ENCODE results near the gene BCL6.

Gene BCL6

DNA sequence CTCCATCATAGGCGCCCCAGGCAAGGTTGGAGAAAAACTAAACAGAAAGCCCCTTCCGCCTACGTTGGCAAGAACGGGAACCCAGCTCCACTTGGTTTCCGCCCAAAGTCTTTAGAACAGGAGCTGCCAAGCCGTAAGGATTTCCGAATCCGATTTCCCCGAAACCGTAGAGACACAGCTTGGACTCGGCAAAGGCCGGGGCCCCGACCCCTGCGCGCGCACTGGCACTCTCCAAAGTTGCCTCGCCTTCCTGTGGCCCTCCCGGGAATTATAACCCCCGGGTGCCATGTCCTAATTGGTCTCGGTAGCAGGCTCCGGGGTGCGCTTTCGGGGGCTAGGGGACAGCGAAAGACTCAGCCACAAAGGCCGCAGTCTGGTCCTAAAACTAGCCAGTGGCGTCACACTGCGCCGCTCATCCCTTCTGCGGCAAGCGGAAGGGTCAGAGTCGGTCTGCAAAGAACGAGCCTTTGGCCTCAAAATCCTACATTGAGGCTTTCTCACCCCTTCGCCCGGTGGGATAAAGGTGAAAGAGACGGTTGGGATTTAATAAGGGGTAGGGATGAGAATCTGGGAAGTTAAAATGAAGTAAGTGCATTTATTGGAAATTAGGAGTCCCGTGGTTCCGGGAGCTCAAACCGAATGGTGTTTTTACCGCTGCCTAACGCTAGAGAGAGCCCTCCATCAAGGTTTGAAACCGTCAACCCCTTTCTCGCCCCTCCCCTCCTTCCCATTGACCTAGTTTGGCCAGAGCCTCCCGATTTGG is 6.8 kb downstream of the BCL6 start:
- DNase-seq = peak; percentile 93

DNA sequence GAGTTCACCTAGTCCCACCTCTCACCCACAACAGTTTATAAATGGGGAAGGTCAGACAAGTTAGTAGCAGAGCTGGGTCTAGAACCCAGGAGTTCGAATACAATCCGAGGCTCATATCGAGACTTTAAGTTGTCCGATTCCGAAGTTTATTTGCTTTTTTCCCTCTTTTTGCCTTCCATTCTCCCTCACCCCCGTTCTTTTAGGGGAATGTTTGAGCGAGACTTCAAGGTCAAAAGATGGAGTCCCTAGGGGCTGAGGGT is 7.3 kb downstream of the BCL6 start:
- no peak for DNase-seq

DNA sequence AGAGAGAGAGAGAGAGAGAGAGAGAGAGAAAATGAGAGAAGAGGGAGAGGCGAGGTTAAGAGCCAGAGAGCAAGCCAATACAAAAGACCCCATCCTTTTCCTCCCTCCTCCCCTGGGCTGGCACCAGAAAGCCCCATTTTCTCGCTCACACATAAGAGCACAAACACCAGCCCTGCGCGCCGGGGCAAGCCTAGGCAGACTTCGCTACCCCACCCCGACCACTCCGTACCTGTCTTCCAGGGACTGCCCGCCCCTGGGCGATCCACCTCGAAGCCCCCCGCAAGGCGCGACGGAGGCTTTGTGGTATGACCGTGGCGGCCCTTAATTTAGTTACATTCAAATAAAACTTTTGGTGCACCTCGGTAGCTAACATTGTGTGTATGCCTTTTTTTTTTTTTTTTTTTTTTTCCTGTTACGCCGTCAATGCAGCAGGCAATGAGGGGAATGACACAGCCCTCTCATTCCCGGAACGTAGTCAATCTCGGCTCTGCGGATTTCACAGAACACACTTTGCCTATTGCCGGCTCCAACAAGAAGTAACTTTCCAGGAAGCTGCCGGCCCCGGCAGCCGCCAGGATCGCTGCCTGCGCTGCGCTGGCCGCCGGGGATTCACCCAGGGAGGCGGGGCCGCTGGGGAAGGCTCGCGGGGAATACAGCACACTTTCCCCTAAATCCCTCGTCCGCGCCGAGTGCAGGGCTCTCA is 7.7 kb downstream of the BCL6 start:
- DNase-seq = peak; percentile 63

DNA sequence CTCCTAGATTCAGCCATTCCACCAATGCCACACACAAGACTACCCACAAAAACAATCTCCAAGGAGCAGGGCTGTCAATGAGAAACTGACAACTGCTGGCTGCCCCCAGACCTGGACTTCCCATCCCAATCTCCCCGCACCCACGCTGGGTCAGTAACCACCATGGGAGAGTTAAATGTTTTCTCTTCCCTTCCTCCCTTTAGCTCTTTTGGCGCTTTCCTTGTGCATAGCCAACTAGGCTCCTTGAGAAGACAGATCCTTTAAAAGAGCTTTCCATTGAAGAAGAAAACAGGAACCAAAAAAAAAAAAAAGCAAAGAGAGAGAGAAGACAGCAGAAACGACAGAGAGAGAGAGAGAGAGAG is 8.3 kb downstream of the BCL6 start:
- DNase-seq = no peak

DNA sequence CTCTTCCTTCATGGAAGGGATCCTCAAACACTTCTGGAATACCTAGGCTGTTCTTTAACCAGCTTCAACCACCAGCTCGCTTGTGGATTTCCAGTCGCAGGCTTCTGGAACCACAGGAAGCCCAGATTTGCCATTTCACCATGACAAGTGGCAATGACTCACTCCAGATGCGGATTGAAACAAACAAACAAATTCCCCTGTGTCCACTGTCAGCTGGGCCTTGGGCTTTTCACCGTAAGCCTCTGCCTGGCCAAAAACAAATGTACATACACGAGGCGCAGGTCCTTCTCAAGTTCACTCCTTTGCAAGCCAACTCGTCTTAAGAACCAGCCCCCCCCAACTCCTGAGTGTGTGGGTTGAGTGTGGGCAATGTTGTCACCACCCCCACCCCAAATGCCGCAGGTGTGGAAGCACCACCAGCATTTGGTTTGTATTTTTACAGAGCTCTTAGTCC is 8.8 kb downstream of the BCL6 start:
- peak; percentile 59 for DNase-seq

DNA sequence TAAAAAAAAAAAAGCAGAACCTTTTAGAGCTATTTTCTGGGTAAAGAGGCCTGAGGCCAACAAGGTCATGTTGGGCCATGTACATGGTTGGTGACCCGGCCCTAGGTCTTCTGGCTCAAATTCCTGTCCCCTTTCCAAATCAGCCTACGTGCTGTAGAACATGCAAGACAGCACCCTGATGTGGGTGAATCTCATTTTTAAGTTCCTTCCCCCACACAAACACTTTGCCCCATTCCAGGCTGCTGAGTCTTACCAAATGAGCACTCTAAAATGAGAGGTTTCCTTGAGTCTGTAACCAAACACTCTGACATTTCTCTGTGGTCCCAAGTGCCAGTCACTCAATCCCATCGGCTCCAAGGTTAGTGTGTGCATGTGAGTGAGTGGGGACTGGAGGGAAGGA is 9.4 kb downstream of the BCL6 start:
- peak; percentile 54 for DNase-seq

DNA sequence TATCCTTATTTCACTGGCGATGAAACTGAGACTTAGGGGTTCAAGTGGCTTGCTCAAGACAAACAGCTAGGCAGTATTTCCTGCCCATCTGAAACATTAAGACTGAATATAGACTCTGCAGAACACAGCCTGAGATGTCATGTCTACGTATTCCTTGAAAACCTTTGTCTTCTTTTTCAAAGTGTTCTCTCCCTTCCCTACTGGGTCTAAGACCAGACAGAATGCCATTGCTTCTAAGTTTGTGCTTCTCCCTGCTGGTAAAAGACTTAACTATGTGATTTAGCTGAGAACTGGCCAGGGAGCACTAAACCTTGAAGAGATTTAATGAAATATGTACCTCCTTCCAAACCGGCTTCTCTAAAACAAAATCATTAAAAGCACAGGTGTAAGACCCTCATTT is 9.9 kb downstream of the BCL6 start:
- DNase-seq = no peak

DNA sequence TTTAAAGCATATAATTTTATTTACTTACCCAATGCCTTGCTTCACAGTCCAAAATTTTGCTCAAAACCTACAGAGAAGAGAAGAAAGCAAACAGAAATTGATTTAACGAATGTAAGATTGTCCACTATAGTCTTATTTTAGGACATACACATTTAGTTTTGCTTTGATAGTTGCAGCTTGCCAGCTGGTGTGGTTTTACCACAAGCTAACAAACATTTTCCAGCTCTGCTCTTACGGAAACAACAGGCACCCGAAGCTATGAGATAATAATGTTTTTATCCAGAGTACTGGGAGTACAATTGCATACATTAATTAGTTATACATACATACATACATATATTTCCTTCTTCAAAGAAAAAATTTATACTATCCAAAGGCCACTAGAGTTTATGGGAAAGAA is 10.4 kb downstream of the BCL6 start:
- DNase-seq = no peak

DNA sequence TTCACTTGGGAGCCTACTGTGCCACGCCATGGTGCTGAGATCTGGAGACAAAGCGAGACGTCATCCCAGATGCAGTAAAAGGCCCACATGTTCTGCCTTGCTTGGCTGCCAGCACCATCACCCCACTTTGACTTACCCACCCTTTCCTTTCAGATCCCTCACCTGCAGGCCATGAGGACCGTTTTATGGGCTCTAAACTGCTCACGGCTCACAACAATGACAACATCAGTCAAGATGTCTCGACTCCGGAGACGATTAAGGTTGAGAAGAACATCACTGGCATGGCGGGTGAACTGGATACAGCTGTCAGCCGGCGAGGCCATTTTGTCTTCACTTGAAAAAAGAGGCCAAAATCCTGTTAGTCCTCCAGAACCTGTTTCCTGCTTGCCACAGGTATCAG is 11.9 kb downstream of the BCL6 start:
- DNase-seq = no peak

DNA sequence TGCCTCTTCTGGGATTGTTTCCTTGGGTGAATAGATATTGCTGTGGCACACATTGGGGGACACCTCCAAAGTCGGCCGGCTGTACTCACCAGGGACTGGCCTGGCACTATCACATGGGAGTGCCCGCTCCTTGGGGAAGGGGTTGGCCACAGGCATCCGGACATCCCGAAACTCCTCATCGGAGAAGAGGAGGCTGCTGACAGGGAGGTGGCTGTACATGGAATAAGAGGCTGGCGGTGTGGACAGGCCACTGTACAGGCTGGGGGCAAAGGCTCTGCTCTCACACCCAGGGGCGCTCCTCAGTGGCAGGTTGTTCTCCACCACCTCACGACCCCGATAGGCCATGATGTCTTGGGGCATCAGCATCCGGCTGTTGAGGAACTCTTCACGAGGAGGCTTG is 15.7 kb downstream of the BCL6 start:
- DNase-seq = no peak

DNA sequence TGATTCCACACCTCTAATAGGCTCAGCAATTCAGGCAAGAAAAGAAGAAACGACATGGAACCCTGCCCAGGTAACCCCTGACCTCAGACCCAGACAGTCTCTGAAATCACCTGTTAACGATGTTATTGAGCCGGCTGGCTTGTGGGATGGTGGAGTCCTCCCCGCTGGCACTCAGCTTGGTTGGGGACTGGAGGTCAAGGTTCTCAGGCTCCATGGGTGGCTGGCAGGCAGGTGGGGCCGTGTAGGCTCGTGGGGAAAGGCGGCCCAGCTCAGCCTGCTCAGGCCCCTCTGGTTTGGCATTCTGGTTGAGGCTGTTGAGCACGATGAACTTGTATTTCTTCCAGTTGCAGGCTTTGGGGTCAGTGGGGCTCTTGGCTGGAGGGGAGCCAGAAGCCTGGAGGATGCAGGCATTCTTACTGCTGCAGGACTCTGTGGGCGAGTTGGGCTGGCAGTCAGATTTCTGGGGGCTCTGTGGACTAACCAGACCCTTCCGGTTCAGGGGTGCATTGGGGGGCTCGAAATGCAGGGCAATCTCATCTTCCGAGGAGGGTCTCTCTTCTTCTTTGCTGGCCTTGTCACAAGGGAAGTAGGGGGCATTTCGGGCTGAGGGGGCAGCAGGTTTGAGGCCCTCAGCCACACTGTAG is 16.2 kb downstream of the BCL6 start:
- DNase-seq = no peak

DNA sequence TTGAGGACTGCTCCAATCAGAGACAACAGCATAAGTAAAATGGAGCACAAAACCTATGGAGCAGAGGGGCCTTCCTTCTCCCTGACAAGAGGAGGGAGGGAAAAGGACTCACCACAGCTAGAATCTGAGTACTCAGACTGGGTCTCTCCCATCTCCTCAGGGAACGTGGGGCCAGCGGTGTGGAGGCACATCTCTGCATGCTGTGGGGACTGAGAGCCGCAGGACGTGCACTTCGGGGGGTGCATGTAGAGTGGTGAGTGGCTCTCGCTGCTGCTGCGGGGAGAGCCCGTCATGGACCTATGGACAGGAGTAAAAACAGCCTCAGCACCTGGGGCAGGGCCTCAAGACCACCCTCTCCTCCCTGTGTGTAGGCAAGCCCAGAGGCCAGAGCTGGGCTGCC is 17.0 kb downstream of the BCL6 start:
- DNase-seq = no peak

DNA sequence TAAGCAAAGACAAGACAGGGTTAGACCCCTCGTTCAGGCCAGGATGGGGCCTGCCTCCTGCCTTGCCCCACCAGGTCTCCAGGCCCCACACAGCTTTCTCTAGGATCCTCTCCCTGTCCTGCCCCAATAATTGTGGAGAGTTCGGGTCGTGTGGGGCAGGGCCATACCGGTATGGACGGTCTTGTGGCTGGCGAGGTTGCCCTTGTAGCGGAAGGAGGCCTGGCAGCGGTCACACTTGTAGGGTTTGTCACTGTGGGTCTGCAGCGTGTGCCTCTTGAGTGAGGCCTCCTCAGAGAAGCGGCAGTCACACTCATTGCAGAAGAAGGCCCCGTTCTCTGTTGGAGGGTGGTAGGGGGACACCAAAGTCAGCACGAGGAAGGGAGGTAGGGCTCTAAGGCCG is 18.7 kb downstream of the BCL6 start:
- DNase-seq = no peak

DNA sequence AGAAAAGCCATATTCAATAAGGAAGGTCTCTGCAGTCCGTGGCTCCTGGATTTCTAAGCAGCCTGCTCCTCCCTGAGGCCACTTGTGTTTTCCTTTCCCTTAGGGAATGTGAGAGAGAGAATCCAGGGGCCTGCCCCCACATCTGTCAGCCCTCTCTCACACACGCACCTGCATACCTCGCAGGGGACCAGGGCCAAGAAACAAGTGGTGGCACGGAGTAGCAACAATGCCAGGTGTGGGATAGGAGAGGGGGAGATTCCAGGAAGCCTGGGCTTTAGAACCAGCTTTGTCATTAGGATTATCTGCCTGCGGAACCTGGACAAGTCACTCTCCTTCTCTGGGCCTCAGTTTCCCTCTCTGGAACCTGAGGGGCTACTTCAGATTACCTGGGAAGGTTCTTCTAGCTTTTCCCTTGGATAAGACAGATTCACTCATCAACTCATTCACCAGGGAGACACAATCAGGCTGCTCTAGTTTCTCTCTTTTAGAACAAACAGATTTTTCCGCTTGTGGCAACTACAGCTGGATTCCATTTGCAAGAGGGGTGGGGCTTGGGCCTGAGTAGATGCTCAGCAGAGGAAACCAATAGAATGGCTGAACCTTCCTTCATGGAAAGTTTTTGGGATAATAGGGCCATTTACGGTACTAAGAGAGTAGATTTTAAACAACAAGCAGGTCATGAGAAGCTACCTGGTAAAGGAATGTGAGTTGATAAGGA is 19.5 kb downstream of the BCL6 start:
- no peak for DNase-seq

DNA sequence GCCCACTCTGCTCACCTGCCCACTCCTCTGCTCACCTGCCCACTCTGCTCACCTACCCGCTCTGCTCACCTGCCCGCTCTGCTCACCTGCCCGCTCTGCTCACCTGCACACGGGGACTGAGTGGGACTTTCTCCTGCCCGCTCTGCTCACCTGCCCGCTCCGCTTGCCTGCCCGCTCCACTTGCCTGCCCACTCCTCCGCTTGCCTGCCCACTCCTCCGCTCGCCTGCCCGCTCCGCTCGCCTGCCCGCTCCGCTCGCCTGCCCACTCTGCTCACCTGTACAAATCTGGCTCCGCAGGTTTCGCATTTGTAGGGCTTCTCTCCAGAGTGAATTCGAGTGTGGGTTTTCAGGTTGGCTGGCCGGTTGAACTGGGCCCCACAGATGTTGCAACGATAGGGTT is 20.0 kb downstream of the BCL6 start:
- no peak for DNase-seq

DNA sequence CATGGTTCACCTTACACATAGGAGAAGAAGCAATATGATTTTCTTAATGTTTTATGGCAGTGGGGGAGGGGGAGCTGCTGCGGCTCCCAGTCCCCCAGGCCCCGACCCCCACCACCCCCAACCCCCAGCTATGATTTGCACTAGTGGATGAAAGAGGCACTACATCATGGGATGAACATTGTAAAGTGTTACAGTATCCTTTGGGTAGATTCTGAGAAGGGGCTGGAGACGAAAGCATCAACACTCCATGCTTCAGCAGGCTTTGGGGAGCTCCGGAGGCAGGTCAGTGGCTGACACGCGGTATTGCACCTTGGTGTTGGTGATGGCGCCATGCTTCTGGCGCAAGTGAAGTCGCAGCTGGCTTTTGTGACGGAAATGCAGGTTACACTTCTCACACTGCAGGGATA is 23.1 kb downstream of the BCL6 start:
- DNase-seq = no peak

DNA sequence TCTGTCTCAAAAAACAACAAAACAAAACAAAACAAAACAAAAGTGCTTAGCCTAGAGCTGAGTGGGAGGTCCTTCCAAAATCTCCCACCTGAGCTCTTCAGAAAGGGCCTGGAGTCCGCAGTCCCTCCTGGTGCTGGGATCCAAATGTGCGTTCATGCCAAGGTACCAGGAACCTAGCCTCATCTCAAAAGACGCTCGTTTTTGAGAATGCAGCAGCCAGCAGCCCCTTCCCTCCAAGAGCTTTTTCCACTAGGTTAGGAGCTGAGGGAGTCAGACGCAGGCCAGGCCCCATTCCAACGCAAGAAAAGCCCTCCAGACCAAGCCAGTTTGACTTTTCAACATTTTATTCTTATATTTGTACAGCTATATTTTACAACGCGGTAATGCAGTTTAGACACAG is 24.2 kb downstream of the BCL6 start:
- no peak for DNase-seq

DNA sequence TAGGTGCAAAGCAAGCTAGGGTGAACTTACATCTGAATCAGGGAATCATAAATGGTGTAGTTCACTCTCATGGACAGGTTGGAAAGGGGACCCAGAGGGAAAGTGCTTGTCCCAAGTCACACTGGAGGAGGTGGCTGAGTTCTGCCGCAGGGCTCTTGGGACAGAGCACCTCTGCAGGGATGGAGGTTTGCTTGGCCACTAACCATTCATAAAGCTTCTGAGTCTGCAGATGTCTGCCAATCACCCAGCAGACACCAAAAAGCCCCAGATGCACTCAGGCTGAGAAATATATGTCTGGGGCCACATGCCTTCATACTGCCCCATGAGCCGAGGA is 25.0 kb downstream of the BCL6 start:
- no peak for DNase-seq

DNA sequence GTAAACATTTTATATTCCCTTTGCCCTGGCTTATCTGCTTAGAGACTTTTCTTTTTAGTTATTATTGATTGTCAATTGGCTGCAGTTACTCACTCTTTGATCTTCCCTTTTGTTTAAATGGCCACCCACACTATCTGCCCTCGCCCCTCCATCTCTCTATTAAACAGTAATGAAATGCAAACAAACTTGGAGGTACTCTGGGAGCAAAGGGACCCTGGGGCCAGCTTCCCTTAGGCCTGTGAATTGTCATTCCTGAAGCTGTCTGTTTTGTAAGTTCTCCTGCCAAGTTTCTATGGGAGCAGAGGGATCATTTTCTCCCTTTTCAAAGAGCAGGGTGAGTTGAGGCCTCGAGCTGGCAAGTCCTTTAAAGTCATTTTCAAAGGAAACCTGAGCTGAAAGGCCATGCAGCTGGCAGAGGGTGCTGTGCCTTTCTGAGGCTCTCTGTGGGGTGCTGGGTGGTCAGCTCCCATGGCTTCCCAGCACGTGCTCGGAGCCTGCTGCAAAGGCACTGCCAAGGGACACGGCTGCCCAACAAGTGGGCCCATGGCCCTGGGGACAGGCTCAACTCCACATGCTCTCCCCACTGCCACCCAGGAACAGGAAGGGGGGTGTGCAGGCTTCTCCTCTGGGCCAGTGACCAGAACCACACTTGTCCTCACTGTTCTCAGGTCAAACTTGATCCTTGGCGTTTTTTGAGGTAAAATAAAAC is 25.5 kb downstream of the BCL6 start:
- no peak for DNase-seq

DNA sequence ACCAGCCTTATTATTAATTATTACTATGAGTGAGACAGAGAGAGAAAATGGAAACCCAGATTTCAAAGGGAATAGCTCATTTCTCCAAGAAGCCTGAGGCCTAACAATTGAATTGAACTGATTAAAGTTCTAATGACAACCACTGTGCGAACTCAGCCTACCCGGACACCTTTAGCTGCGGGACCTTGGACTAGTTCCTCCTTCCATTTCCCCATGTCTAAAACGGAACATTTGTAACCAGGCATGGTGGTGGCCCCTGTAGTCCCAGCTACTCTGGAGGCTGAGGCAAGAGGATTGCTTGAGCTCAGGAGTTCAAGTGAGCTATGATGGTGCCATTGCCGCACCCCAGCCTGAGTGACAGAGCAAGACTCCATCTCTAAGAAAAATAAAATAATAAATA is 26.5 kb downstream of the BCL6 start:
- DNase-seq = no peak

DNA sequence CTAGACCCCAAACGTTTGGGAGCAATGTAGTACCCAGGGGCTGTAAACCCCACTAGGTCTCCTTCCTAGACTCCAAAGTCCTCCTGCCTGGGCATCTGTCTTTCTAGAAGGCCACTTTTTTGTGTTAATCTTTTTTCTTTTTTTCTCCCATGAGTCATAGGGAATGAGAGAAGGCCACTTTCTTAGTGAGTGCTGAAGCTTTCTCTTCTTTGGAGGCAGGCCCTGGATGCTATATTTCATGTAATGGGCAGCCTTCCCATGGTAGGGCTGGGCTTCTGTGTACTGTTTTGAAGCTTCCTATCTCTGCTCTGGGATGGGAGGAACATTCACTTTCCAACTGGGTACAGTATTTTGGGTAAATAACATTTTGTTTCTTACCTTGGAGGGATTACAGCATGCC is 27.7 kb downstream of the BCL6 start:
- no peak for DNase-seq

DNA sequence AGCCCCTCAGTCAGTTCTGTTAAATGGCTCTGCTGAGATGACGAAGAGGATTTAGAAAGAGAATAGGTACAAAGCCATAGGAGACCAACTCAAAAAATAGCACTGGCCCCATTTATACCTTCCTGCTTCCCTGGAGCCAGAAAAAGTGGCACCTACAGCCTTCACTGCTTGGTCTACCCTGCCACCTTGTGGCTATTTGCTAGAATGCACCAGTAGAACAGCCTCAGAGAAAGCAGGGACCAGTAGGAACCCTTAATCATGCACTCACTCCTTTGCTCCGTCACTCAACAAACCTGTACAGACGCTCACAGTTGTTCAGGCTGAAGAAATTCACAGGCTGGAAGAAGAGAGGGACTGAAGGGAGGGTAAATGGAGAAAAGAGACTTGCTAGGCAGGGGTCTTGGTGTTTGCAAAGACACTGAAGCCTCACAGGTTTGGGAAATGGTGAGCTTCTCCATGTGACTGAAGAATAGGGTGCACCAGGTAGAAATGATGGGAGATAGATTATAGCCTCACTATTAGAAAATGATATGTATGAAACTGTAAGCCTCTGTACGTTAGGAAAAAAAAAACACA is 30.8 kb downstream of the BCL6 start:
- DNase-seq = peak; percentile 73

DNA sequence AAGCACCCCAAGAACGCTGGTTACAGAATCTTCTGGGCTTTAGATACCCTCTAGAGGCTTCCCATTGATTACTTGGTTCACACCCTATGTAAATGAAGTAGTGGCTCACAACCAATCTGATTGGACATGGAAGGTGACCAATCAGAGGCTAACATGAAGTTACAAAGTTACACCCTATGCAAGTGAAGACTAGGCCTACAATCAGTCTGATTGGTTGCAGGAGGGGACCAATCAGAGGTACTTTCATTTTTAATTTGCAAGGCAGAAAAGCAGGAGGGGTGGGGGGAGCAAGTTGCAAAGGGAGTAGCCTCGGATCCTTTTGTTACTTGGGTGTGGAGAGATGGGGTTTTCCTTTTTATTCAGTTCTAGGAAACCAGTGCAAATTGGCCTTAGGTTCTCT is 31.8 kb downstream of the BCL6 start:
- DNase-seq = peak; percentile 57
